ENCODE data around the gene HTRA3. TPM values are rescaled to one million over a fixed set of nuclear protein-coding genes. Genes with fewer than 3 reads are reported as not detected.

Gene HTRA3
- total RNA-seq, 4 donors from 2014 or later, result 56.1 to 82.2 (median 67.2) TPM

DNA sequence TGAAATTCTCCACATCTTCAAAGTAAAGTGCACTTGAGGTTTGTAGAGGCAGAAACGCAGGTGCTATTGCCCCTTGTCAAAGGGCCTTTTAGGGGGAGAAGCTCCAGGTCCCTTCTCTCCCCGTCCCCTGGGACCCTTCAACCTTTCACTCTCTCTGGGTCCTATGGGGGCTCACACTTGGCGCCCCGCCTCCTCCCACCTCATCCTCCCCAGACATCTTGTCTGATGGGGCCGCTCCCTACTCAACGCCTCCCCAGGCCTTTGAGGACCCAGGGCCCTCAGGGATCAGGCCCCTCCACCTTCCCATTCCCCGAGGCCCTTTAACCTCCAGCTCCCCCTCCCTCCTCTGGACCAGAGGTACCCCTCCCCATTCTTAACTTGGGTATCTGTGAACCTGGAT is 1.3 kb upstream of the HTRA3 start:
- Histone ChIP-seq H3K27me3 (peaks cover 0 to 12% (median 0%) of the 10 kb centered on the region in 4 donors), H3K4me3 (no peak overlapping the region), H3K4me1 (peaks cover 45 to 66% (median 58%) of the 10 kb centered on the region in 4 donors), H3K27ac (replicated peaks in 1 of 4) (peak overlapping the region in 3 of 4 donors; percentile 23 to 74 (median 58)), H3K36me3 (no peaks in the 10 kb centered on the region), H3K9me3 (no peaks in the 10 kb centered on the region)
- 95% methylated on average over 7 of the region's 7 CpGs for WGBS
- TF ChIP-seq, protein P1, sequence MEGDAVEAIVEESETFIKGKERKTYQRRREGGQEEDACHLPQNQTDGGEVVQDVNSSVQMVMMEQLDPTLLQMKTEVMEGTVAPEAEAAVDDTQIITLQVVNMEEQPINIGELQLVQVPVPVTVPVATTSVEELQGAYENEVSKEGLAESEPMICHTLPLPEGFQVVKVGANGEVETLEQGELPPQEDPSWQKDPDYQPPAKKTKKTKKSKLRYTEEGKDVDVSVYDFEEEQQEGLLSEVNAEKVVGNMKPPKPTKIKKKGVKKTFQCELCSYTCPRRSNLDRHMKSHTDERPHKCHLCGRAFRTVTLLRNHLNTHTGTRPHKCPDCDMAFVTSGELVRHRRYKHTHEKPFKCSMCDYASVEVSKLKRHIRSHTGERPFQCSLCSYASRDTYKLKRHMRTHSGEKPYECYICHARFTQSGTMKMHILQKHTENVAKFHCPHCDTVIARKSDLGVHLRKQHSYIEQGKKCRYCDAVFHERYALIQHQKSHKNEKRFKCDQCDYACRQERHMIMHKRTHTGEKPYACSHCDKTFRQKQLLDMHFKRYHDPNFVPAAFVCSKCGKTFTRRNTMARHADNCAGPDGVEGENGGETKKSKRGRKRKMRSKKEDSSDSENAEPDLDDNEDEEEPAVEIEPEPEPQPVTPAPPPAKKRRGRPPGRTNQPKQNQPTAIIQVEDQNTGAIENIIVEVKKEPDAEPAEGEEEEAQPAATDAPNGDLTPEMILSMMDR (IDR thresholded peaks at IDR 0.05), result no peak
- TF ChIP-seq POLR2A (IDR thresholded peaks at IDR 0.05; ENCODE audit: low read depth) (no peak), POLR2AphosphoS5 (IDR thresholded peaks at IDR 0.05) (no peak), EP300 (IDR thresholded peaks at IDR 0.05) (no peak)
- intact Hi-C loops (cut with DNase I), result no loop called here
- DNase-seq (ENCODE audit: extremely low spot score), result no peak

DNA sequence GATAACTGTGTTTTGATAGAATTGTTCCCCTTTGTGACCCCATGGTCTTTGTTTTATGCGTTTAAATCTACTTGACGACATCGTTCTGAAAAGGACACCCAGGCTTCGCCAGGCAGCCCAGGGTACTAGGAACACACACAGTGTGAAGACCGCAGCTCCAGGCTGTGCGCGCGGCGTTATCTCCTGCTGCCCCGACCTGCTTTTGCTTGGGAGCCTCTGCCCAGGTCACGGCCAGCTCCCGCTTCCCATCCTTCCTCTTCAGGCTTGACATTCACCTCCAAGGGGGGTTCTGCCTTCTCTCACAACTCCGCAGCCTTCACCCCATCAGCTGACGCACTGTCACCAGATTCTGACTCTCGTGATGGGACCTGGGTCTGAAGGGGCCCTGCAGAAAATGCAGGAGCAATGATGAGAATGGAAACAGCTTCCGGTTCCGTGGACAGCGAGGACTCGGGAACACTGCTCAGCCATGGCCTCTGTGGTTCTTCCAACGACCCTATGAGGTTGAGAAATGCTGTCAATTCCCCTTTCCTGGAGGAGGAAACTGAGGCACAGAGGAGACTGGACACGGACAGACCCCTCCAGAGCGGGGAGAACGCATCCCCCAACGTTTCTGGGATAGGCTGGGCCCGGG is 536 bp upstream of the HTRA3 start:
- Histone ChIP-seq H3K27me3 (peaks cover 0 to 12% (median 0%) of the 10 kb centered on the region in 4 donors), H3K36me3 (no peaks in the 10 kb centered on the region), H3K4me3 (peak overlapping the region; percentile 59 to 72 (median 69)), H3K9me3 (no peaks in the 10 kb centered on the region), H3K4me1 (peaks cover 52 to 74% (median 66%) of the 10 kb centered on the region in 4 donors), H3K27ac (replicated peaks in 1 of 4) (peak overlapping the region; percentile 71 to 81 (median 78))
- intact Hi-C loops (cut with DNase I), result no loop called here
- no peak for DNase-seq (ENCODE audit: extremely low spot score)
- 91% methylated on average over 19 of the region's 25 CpGs for WGBS
- no peak for TF ChIP-seq POLR2AphosphoS5 (IDR thresholded peaks at IDR 0.05)
- TF ChIP-seq POLR2A (IDR thresholded peaks at IDR 0.05; ENCODE audit: low read depth), result no peak
- no peak for TF ChIP-seq EP300 (IDR thresholded peaks at IDR 0.05)
- TF ChIP-seq, protein P1 (IDR thresholded peaks at IDR 0.05), result no peak

DNA sequence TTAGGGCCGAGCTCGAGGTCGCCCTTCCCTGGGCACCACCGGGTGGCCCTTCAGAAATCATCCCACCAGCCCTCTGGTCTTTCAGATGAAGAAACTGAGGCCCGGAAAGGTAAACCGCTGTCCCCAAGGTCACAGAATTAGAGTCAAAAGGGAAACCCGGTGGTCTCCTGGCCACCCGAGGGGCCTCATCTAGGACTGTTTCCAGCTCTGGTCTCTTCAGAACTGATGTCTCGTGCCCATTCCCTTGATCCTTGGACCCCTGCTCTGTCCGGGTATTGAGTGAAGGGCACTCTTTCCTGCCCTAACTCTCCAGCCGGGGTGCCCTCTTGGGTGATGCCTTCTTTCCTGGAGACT is 841 bp downstream of the HTRA3 start:
- Histone ChIP-seq H3K9me3 (no peaks in the 10 kb centered on the region), H3K27ac (replicated peaks in 1 of 4) (peak overlapping the region; percentile 71 to 81 (median 78)), H3K4me3 (peak overlapping the region; percentile 59 to 72 (median 69)), H3K27me3 (peaks cover 0 to 12% (median 0%) of the 10 kb centered on the region in 4 donors), H3K4me1 (peaks cover 62 to 87% (median 80%) of the 10 kb centered on the region in 4 donors), H3K36me3 (no peaks in the 10 kb centered on the region)
- no peak for DNase-seq (ENCODE audit: extremely low spot score)
- TF ChIP-seq, protein P1 (IDR thresholded peaks at IDR 0.05), result no peak
- TF ChIP-seq EP300 (IDR thresholded peaks at IDR 0.05) (no peak), POLR2A (IDR thresholded peaks at IDR 0.05; ENCODE audit: low read depth) (no peak), POLR2AphosphoS5 (IDR thresholded peaks at IDR 0.05) (no peak)
- 43% methylated on average over 11 of the region's 11 CpGs for WGBS
- intact Hi-C loops (cut with DNase I), result no loop called here

DNA sequence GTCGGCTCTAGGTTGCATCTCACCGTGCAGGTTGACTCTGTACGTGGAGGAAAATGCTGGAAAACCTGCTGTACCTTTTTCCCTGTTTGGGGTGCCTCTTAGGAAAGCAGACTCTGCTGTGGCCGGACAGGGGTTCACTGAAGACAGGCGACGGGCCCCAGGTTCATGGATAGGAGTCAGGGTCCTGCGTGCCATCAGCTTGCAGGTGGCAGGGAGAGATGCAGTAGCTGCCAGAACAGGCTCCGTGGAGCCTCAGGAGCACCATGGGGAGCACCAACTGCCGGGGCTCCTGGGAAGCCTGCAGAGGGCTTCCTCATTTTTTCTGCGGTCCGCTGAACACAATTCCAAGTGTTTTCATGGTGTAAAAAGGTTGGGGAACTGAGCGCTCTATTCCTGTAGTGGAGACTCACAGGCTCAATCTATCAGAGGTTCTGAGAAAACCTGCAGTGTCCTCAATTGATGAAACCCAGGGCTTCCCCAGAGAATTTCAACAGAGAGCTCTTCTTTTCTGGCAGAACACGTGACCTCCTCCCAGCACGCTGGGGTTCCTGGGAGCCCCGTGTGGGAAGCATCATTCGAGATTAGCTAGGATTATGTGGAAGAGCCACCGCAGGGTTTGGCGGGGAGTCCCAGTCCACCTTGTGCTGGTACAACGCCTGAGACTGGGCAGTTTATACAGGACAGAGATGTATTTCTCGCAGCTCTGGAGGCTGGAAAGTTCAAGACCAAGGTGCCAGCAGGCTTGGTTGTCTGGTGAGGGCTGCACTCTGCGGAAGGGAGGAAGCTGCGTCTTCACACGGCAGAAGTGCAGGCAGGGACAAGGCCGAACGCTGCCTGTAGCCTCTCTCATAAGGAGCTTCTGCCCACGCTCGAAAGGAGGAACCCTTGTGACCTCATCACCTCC is 1.6 kb downstream of the HTRA3 start:
- H3K36me3 ChIP-seq, result no peaks in the 10 kb centered on the region
- H3K4me3 ChIP-seq, result peak overlapping the region; percentile 59 to 72 (median 69)
- peak overlapping the region; percentile 71 to 81 (median 78) for H3K27ac ChIP-seq (replicated peaks in 1 of 4)
- 51% methylated on average over 16 of the region's 27 CpGs for WGBS
- peaks cover 0 to 12% (median 0%) of the 10 kb centered on the region in 4 donors for H3K27me3 ChIP-seq
- intact Hi-C loops (cut with DNase I), result no loop called here
- no peak for DNase-seq (ENCODE audit: extremely low spot score)
- H3K9me3 ChIP-seq, result no peaks in the 10 kb centered on the region
- H3K4me1 ChIP-seq, result peaks cover 70 to 95% (median 88%) of the 10 kb centered on the region in 4 donors
- TF ChIP-seq EP300 (IDR thresholded peaks at IDR 0.05) (no peak), POLR2A (IDR thresholded peaks at IDR 0.05; ENCODE audit: low read depth) (no peak), POLR2AphosphoS5 (IDR thresholded peaks at IDR 0.05) (peak; percentile 7 to 29)
- TF ChIP-seq, protein P1 (IDR thresholded peaks at IDR 0.05), result no peak

Data from esophagus muscularis mucosa (tissue), 4 donors.